ENCODE measurements around the gene EPB41L2. TPM values are rescaled to one million over a fixed set of nuclear protein-coding genes. Genes with fewer than 3 reads are reported as not detected.

EPB41L2 gene
- total RNA-seq, 1 experiment from 2014 or later = 7.7 TPM

GRCh38 chr6:130839379-130839778, 223.7 kb downstream of the EPB41L2 start:
- no peak for DNase-seq (ENCODE audit: low spot score)

GRCh38 chr6:130838951-130839350, 224.1 kb downstream of the EPB41L2 start:
- no peak for DNase-seq (ENCODE audit: low spot score)

- DNase-seq (ENCODE audit: low spot score) = no peak
Measured at GRCh38 chr6:130838250-130838860, 224.7 kb downstream of the EPB41L2 start.

GRCh38 chr6:130837067-130837466, 226.0 kb downstream of the EPB41L2 start:
- no peak for DNase-seq (ENCODE audit: low spot score)

- DNase-seq (ENCODE audit: low spot score) = no peak
Measured at GRCh38 chr6:130836055-130836640, 226.9 kb downstream of the EPB41L2 start.

- no peak for DNase-seq (ENCODE audit: low spot score)
Measured at GRCh38 chr6:130834482-130835251, 228.4 kb downstream of the EPB41L2 start.

GRCh38 chr6:130833569-130833968, 229.5 kb downstream of the EPB41L2 start:
- no peak for DNase-seq (ENCODE audit: low spot score)

- no peak for DNase-seq (ENCODE audit: low spot score)
Measured at GRCh38 chr6:130831607-130832006, 231.4 kb downstream of the EPB41L2 start.

GRCh38 chr6:130829333-130829910, 233.6 kb downstream of the EPB41L2 start:
- DNase-seq (ENCODE audit: low spot score) = no peak

GRCh38 chr6:130827247-130828149, 235.5 kb downstream of the EPB41L2 start, which contains the start of gene SMLR1:
SMLR1 (plus strand) TSS chr6:130827406; CDS start chr6:130827414, 8 bp downstream.
- no peak for DNase-seq (ENCODE audit: low spot score)

GRCh38 chr6:130826442-130827246, 236.4 kb downstream of the EPB41L2 start:
- no peak for DNase-seq (ENCODE audit: low spot score)

- DNase-seq (ENCODE audit: low spot score) = no peak
Measured at GRCh38 chr6:130825772-130826441, 237.1 kb downstream of the EPB41L2 start.

GRCh38 chr6:130824978-130825694, 237.9 kb downstream of the EPB41L2 start:
- DNase-seq (ENCODE audit: low spot score) = no peak

- no peak for DNase-seq (ENCODE audit: low spot score)
Measured at GRCh38 chr6:130822736-130823135, 240.3 kb downstream of the EPB41L2 start.

GRCh38 chr6:130815200-130816071, 247.6 kb downstream of the EPB41L2 start:
- DNase-seq (ENCODE audit: low spot score) = no peak

- DNase-seq (ENCODE audit: low spot score) = no peak
Measured at GRCh38 chr6:130814506-130814905, 248.5 kb downstream of the EPB41L2 start.

GRCh38 chr6:130811932-130812331, 251.1 kb downstream of the EPB41L2 start:
- peak; percentile 25 for DNase-seq (ENCODE audit: low spot score)

GRCh38 chr6:130810307-130811030, 252.6 kb downstream of the EPB41L2 start:
- DNase-seq (ENCODE audit: low spot score) = no peak
